NCI-H446 treated with DMSO at 0.1 percent for 48 hours (cell line): Measurements from ENCODE around the gene COBLL1.
"Not testable (repeated sequence)": the region's sequence is repeated elsewhere in the genome, so short reads cannot be mapped to it uniquely, and the experiment has no call there.

Experiments used
- DNase-seq: peaks from one replicate; lab custom pipeline; 2025; lab: John Stamatoyannopoulos, UW

The COBLL1 gene

DNA sequence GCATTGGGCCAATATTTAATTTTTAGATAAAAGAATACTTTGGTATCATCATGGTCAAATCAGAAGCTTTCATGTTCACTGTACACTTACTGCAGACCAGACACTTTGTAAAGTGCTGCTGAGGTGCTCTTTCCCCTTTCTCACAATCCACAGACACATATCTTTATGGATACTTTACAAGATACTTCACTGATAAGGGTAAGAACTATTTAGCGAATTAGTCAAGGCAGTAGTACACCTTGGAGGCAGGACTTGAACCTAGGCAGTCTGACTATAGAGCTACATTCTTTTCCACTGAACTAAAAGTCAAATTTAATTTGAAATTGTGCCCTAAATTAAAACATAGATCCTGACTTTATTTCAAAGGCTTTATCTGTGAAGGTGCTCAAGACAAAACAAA, 60.2 kb downstream of the COBLL1 start:
- no peak for DNase-seq

DNA sequence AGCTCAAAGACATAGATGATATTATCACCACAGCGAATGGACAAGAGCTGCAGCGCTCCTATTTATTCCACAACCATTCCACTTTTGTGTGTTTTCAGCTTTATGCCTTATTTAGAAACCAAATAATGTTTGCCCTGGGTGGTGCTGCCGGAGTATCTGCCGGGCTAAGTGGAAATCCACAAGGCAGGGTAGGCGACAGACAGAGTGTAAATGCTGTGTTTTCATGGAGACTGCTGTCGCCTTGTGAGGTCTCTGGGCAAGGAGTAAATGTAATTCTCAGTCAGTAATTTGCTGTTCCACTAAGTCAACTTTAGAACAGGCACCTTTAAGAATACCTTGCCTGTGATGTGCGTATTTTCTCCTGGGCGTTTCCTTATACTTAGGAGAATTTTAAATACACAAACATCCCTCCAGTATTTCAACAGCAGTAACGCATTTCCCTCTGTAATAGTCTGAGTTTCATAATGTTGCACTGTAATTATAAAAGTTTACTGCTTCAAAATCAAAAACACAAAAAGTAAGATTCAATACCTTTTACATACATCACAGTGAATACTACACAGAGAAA, 60.9 kb downstream of the COBLL1 start:
- no peak for DNase-seq

DNA sequence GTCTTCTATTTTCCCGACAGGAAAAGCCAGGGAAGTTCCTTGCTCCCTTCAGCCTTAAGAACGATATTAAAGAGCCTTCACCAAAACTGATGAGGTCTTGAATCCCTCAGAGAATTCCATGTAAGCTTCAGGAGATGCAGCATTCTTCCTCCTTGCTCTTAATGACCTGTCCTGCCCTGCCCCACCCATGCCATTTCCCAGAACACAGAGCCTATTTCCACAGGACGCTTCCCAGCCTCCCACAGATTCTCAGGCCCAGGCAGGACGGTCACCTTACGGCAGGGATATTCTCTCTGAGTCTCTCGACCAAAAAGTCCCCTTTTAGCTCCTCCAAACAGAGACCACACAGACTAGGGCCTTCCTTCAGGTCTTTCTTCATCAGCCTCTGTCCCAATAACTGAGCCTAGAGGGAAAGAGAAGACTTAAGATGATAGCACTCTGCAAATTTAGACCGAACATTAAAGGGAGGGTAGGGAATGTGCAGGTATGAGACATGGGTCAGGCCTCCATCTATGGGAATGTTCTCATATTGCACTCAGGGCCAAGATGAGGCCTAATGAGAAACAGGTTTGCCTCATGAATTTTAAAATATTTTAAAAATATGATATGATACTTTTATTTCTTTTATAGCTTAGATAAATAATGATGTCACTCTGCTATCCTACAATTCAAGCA, 62.1 kb downstream of the COBLL1 start:
- no peak for DNase-seq

DNA sequence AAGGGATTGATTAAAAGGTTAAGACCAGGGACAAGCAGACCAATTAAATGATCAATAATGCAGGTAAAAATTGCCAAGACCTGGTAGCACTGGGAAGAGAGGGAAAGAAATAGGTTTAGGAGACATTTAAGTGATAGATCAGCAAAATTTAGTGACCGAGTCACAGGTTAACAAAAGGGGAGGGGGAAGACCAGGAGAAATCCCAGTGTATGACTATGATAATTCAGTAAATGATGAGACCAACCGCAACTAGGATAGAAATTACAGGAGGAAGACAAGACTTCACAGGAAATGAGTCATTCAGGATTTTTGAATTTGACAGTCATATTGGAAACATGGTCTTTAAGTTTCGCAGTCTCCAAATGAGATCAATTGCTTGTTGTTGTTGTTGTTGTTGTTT, 62.9 kb downstream of the COBLL1 start:
- DNase-seq, result no peak

DNA sequence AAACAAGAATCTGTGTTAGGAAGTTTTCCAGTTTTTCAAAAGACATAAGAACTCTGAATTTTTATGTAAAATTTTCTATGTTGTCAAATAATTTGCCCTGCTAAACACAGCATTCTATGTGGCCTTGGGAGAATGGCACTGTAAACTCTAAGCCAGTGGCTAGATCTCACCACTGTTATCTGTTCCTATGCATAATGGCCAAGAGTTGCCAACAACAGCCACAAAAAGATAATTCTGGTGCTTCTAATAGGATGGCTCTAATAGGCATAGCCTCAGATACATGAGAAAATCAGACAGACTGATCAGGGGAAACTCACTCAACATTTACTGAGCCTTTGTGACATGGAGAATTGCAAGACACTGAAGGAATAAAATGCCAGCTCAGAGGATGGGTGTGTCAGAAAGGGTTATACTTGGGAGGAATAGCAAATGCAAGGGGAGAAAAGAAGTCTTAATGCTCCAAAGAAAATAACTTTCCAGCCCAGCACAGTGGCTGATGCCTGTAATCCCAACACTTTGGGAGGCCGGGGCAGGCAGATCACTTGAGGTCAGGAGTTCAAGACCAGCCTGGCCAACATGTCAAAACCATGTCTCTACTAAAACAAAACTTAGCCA, 63.7 kb downstream of the COBLL1 start:
- no peak for DNase-seq

DNA sequence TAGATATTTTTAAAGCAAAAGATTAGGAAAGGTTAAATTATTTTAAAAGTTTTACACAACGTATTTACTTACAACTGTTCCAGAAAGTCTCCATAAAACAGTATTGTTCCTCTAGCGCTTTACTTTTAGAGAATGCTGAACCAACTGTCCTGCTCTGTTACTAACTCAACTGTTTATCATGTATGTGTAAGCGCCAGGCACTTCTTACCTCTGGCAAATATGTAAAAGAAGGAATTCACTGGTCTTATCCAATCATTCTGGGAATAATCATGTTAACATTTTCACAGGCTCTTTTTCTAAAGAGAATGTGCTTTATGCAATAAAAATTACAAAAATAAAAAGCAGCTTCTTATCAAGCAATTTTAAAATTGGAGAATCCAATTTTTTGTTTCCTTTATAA, 68.0 kb downstream of the COBLL1 start:
- DNase-seq, result no peak

DNA sequence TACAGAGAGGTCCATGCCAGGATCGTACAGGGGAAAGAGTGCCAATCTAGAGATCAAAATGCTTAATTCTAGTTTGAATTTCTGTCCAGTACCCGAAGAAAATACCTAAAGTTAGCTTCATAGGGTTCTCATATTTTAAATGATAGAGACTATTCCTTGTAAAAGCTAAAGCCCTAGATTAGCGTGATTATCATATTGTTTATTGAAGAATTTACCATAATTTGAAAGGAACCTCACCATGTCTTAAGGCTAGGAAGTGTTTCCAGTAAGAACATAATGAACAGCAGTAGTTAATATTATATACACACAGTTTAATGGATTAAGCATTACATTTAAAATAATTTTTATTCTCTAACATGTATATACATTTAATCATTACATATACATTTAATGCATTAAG, 68.5 kb downstream of the COBLL1 start:
- no peak for DNase-seq

DNA sequence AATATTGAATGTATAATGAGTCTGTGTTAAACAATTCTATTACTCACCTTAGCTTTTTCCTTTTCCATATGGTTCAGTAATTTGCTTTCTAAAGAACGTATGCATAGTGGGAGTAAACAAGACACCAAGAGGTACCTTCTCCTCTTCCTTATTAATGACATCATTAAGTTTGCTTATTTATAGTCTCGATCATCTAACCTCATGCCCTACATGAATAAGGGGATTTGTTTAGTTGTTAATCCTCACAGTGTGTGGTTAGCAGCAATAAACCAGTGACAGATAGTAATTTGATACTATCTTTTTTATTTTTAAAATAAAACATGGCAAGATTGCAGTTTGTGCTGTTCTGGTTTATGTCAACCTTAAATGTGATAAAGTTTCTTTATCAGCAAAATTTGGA, 69.7 kb downstream of the COBLL1 start:
- peak; percentile 31 for DNase-seq

DNA sequence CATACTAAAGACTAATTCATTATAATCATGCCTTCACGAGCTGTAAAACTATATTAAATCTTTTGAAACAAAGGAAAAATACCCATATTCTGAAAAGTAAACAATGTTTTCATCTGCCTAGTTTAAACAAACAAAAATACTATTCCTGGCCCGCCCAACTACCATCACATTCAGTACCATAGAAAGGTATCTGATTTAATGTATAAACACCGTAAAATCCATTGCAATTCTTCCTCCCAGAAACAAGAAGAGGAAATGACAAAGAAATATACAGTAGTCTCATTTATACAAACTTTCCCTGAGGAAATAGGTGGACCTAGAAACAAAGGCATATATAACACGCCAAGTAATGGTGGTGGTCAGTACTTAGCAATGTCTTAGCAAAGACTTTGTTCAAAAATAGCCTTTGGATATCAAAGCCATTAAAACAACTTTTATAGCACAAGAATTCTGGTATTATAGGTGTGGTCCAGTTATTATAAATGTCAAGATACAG, 71.2 kb downstream of the COBLL1 start:
- DNase-seq, result no peak

DNA sequence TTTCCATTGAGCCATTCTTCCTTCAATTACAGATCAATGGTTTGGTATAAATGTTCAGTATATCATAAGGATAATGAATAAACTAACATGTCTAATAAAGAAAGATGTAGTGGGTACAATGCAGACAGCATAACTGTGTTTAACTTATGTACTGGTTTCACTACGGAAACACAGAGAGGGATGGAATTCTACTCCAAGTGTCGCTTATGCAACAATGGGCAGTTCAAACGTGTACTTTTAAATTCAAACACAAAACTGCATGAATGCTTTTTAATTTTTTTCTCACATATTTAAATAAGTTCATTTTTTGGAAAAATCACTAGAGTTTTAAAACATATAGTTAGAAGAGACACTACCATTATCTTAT, 74.7 kb downstream of the COBLL1 start:
- DNase-seq, result no peak

DNA sequence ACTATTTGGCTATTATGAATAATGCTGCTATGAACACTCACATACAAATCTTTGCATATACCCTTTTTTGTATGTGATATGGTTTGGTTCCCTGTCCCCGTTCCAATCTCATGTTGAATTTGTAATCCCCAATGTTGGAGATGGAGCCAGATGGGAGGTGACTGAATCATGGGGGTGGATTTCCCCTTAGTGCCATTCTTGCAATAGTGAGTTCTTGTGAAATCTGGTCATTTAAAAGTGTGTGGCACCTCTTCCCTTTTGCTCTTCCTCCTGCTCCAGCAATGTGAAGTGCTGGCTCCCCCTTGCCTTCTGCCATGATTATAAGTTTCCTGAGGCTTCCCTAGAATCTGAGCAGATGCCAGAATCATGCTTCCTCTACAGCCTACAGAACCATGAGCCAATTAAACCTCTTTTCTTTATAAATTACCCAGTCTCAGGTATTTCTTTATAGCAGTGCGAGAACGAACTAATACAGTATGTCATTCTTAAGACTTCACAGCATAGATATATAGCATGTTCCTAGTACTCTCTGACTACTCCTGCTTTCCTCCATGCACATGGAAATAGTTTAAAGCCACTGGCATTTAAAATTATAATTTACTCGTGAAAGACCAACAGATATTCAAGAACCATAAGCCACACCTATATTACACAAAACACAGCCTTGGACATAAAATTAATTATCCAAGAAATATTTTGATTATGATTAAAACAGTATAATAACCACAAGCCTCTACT, 75.2 kb downstream of the COBLL1 start:
- no peak for DNase-seq

DNA sequence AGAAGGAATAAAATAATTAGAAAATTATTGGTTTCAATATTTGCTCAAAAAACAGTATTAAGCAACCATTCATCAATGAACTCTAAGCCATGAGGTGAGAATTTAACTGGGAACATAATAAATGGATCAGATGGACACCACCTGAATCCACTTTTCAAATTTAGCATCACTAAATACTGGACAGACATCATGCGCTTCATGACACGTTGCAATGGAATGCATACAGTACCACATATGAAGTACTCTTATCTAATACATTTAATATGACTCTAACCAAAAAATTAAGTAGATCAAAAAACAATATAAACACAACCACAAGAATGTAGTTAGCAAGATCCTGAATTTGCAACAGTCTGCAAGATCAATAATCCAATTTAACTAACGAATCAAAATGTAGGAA, 76.6 kb downstream of the COBLL1 start:
- no peak for DNase-seq

DNA sequence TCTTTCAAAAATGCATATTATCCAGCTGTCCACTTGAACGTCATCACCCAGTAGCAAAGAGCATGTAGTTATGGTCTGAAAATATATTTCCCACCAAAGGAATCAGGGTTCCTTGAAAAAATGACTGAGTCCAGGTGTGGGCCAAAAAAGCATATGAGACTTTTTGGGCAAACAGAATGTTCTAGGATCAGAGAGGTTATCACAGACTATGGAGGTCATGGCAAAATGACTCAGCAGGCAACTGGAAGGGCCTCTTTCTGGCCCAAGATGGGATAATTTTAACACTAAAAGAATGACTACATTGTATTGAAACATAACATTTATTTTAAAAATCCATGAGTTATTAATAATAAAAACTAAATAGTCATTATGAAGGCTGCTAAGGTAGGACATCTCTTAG, 77.1 kb downstream of the COBLL1 start:
- DNase-seq, result no peak

DNA sequence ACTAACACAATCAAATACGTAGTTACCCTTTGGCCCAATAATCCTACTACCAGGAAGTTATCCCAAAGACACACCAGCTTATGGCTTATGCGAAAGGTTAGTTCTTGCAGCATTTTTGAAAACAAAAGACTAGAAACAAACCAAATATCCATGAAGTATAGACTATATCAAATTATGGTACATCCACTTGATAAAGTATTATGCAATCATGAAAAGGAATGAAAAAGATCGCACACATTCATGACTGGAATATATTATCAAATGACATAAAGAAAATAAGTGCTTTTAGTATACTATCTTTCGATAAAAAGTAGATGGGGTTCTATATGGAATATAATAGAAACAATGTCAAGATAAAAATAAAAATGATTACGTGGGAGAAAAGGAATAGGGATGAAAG, 78.2 kb downstream of the COBLL1 start:
- DNase-seq, result no peak

DNA sequence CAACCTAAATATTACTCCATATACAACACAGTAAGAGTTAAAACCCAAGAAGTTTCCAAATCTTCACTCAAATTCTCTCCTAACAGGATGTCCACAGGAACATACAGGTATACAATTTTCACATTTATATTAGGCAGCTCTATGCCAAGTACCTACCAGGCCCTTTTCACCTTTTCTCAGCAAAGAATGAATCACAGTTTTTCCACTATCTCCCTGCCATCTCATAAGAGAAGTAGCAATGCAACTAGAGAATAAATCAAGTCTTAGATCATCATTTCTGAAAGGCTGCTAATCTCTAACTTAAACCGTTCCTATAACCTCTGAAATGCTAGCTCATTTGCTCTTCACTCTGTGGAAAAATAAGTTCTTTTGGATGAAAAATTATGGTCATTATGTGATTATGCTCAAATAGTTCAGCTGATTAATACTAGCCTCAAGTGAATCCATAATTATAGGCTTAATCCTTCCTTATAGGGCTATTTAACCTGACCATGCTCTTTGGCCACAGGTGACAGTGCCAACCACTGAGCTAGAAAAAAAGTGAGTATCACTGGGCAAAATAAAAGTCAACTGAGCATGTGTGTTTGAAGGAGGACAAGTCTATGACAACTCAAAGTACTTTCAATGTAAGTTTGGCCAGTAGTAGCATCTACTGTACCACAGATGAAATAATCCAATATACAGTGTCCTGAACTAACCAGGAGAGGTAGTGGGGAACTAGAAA, 79.7 kb downstream of the COBLL1 start:
- no peak for DNase-seq

DNA sequence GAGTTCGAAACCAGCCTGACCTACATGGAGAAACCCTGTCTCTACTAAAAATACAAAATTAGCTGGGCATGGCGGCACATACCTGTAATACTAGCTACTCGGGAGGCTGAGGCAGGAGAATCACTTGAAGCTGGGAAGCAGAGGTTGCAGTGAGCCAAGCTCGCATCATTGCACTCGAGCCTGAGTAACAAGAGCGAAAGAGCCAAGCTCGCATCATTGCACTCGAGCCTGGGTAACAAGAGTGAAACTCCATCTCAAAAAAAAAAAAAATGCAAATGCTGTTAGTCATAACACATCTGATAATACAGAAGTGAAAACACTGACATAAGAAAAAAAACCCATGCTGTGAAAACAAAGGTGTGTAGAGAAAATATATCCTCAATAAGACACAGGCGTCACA, 80.4 kb downstream of the COBLL1 start:
- DNase-seq, result not testable (repeated sequence)

DNA sequence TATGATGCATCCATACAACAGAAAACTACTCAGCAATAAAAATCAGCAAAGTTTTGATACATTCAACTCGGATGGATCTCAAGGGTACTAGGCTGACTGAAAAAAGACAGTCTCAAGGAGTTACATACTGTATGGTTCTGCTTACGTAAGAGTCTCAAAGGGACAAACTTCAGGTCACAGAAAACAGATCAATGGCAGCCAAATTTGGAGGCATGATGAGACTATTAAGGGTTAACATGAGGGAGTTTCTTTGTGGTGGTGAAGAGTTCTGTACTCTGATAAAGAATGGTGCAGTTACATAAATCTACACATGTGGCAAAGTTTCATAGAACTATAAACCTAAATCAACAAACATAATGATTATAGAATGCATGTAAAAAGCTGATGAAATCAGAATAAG, 81.4 kb downstream of the COBLL1 start:
- DNase-seq, result no peak

DNA sequence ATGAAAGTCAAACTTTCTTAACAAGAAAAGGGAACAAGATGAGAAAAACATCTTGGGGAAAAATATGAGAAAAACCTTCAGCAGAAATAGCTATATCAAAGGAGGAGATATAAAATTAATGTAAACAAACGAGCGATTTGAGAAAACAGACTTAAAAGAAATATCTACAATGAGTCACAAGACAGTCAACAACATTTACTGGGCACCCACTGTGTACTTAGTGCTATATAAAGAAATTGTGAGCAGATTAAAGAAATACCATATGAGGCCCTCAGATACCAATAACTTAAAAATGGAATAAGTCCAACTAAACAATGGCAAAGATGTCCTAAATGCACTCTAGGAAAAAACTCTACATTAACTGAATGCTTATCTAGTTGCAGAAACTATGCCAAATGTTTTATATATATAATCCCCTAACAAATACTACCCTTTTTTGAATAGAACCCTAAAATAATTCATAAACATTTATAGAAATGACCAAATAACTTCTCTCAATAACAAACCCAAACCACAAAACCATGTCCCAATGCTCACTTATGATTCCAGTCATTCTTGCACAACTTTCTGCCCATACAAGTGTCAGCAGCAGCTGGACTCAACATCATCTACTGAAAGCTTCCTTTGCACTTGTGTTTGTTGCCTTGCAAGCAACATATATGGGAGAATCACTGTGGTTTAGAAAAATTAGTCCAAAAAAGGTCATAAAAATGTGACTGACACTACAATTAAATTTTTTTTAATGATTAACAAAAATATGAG, 83.5 kb downstream of the COBLL1 start:
- DNase-seq, result no peak

DNA sequence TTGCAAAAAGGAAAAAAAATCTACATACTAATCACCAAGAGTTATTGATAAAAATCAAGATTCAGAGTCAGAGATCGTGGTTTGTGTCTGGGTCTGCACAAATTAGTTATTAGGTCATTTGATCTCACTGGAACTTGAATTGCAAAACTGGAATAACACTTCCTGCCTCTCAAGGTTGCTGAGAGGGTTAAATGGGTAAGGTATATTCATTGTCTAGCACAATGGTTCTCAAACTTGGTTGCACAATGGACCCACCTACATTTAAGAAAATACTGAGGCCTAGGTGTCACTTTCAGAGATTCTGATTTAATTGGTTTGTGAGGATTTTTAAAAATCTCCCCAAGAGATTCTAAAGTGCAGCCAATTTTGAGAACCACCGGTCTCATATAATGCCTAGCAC, 84.8 kb downstream of the COBLL1 start:
- no peak for DNase-seq

DNA sequence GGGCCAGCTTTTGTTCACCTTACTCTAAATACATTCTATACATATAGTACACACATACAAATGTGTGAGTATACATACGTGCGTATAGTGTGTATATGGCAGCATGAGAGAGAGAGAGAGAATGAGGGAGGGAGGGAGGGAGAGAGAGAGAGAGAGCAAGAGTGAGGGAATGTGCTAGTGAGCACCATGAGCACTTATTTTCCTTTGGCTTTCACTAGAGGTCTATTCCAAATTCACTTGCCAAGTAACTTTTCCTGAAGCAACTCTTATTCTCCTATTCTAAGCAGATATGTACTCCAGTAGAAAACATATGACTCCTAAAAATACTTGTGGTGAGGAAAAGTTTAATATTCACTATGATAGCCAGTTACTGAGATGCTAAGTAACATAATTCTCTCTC, 85.7 kb downstream of the COBLL1 start:
- no peak for DNase-seq
